SH-SY5Y (cell line): ENCODE data around the gene SPACDR.

Experiments
- GATA2 ChIP-seq: IDR thresholded peaks from 2 replicates; pipeline ENCODE4 v1.6.1; 2011; ENCODE audit warnings: mild to moderate bottlenecking, low read depth, low read length
- GATA3 ChIP-seq: IDR thresholded peaks from 2 replicates; pipeline ENCODE4 v1.6.1; 2011; ENCODE audit warnings: low read depth, mild to moderate bottlenecking, low read length, moderate library complexity

The SPACDR gene

DNA sequence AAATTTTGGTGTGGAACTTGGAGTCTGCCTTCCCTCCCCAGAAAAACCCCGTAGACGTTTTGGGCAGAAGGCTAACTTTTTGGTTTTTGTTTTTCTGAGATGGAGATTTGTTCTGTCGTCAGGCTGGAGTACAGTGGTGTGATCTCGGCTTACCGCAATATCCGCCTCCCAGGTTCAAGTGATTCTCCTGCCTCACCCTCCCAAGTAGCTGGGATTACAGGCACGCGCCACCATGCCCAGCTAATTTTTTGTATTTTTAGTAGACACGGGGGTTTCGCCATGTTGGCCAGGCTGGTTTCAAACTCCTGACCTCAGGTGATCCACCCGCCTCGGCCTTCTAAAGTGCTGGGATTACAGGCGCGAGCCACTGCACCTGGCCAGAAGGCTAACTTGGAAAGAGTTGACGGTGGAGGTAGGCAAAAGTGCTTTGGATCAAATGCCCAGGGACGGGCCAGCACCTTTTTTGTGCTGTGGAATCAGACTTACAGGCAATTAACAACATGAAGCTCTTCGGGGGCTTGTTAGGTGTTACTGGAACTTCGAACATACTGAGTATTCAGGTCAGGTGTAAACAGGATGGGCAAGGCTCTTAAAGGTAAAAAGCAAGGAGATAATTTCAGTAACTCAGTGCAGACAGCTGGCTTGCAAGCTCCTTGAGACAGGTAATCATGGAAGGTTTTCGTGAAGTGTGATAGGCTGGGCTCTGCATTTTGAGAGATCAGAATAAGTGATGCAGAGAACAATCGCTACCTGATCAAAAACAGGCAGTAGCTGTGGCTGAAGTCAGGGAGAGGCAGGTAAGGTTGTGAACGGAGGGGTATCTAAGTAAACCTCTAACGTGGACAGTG, 29.5 kb downstream of the SPACDR start:
- TF ChIP-seq GATA3, result no peak
- no peak for TF ChIP-seq GATA2

DNA sequence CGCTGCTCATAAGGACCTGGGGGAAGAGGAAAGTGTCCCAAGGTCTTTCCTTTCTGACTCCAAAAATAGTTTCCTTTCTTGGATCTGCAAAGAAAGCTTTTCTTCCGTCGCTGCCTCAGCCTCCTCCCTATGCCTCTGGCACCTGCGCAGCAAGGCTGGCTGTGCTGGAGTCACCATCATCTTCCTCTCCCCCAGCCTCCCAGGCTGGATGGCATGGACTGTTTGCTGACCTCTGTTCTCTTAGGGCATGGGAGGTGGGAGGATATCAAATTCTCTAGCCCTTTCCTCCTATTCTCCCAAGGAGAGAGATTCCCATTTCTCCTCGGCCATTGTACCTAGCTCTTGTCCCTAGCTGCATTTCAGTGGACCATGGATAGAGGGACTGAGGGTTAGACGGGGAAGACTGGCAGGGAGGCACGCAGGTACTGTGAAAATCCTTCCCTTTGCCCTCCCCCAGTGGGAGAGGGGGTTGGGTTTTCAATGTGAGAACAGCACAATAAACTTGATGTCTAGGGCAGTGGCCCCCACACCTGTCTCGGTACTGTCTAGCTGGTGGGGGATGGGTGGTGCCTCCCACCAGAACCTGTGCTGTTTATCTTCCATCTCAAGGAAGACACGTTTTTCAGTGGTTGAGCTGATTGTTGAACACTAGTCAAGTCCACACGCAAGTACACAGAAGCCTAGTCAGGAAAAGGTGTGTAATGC, 30.3 kb downstream of the SPACDR start:
- TF ChIP-seq GATA2 (no peak), GATA3 (no peak)

DNA sequence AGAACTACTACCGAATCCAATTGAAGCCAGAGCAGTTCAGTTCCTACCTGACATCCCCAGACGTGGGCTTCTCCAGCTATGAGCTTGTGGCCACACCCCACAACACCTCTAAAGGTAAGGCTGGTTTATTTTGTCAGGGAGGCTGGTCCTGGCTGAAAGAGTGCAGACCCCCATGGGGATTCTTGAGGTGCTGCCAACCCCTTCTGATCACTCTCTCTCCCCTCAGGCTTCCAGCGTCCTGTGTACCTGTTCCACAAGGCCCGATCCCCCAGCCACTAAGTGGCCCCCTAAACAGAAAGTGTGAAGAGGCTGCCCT, 30.8 kb downstream of the SPACDR start:
- TF ChIP-seq GATA2, result no peak
- no peak for TF ChIP-seq GATA3

DNA sequence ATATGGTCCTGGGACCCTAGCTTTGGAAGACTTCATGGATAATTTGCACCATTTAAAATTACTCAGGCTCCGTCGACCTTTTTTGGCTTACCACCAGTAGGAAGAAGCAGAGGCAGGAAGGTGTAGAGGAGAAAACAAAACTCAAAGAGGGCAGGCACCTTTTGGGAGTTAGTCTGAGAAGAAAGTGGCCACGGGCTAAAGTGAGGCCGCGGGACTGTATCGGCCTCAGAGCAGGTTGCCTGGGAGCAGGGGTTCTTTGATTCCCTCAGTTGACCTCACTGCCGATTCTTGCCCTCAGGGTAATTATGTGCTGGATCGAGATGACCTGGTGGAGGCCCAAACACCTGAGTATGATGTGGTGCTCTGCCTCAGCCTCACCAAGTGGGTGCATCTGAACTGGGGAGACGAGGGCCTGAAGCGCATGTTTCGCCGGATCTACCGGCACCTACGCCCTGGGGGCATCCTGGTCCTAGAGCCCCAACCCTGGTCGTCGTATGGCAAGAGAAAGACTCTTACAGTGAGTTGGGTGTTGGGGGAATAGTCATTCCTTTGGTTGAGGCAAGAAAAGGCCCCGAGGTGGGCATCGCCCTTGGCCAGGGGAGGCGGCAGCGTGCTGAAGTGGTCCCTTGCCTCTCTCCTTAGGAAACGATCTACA, 31.3 kb downstream of the SPACDR start:
- TF ChIP-seq GATA3, result no peak
- no peak for TF ChIP-seq GATA2

DNA sequence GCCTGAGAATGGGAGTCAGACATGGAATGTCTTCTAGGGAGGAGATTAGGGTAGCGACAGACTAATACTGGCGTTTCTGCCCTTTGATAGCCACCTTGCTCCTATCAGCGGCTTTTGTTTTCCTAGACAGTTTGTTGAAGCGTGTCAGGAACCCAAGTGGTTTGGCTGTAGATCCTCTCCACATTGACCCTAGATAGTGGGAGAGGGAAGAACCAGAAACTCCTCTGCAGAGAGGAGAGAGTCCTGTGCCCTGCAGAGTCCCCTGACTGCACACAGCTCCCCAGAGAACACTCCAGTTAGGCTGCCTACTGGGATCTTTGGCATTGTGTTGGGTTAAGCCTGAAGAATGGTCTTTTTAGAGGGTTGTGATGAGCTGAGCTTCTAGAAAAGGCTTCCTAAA, 32.0 kb downstream of the SPACDR start:
- TF ChIP-seq GATA3 (no peak), GATA2 (no peak)

DNA sequence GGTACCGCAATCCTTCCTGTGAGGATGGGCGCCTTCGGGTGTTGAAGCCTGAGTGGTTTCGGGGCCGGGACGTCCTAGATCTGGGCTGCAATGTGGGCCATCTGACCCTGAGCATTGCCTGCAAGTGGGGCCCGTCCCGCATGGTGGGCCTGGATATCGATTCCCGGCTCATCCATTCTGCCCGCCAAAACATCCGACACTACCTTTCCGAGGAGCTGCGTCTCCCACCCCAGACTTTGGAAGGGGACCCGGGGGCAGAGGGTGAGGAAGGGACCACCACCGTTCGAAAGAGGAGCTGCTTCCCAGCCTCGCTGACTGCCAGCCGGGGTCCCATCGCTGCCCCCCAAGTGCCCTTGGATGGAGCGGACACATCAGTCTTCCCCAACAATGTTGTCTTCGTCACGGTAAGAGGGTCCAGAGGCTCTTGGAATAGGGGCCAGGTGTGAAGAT, 32.7 kb downstream of the SPACDR start:
- TF ChIP-seq GATA2 (no peak), GATA3 (no peak)

DNA sequence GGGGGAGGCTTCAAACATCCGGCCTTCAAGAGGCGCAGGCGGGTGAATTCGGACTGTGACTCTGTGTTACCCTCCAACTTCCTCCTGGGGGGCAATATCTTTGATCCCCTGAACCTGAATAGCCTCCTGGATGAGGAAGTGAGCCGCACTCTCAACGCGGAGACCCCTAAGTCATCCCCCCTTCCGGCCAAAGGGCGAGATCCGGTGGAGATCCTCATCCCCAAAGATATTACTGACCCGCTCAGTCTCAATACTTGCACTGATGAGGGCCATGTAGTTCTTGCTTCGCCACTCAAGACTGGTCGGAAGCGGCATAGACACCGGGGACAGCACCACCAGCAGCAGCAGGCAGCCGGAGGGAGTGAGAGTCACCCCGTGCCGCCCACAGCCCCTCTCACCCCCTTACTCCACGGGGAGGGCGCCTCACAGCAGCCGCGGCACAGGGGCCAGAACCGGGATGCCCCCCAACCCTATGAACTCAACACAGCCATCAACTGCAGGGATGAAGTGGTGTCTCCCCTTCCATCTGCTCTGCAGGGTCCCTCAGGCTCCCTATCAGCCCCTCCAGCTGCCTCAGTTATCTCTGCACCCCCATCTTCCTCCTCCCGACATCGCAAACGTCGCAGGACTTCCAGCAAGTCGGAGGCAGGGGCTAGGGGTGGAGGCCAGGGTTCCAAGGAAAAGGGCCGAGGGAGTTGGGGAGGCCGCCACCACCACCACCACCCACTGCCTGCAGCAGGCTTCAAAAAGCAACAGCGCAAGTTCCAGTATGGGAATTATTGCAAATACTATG, 33.4 kb downstream of the SPACDR start:
- TF ChIP-seq GATA2 (no peak), GATA3 (no peak)

DNA sequence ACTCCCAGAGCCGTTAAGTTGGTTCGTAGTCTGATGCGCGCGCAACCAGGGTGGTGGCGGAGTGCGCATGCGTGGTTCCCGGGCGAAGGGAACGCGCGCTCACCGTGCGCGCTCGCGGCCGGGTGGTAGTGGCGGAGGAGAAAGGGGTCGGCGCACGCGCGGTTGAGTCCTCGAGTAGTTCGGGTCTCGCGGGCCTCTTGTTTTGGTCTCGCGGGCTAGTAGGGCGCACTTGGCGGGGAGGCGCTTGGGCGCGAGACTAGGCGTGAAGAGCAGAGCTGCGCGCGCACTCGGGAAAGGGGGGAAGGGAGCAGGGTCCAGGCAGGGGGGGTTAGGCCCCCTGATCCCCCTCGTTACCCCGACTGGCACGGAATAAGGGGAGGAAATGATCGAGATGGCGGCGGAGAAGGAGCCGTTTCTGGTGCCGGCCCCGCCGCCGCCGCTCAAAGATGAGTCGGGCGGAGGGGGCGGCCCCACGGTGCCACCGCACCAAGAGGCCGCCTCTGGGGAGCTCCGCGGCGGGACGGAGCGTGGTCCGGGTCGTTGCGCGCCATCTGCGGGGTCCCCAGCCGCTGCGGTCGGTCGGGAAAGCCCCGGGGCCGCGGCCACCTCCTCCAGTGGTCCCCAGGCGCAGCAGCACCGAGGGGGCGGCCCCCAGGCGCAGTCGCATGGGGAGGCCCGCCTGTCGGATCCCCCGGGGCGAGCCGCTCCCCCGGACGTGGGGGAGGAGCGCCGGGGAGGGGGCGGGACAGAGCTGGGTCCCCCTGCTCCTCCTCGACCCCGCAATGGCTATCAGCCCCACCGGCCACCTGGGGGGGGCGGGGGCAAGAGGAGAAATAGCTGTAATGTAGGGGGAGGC, 34.2 kb downstream of the SPACDR start, which contains the start of gene MEPCE:
TSS of gene MEPCE (plus strand) at position 195 of the 856 bp plus-strand sequence. CDS start at position 383, 188 bp downstream.
- TF ChIP-seq GATA3, result no peak
- TF ChIP-seq GATA2, result peak; percentile 10; the same call in 1 of the 2 replicates

DNA sequence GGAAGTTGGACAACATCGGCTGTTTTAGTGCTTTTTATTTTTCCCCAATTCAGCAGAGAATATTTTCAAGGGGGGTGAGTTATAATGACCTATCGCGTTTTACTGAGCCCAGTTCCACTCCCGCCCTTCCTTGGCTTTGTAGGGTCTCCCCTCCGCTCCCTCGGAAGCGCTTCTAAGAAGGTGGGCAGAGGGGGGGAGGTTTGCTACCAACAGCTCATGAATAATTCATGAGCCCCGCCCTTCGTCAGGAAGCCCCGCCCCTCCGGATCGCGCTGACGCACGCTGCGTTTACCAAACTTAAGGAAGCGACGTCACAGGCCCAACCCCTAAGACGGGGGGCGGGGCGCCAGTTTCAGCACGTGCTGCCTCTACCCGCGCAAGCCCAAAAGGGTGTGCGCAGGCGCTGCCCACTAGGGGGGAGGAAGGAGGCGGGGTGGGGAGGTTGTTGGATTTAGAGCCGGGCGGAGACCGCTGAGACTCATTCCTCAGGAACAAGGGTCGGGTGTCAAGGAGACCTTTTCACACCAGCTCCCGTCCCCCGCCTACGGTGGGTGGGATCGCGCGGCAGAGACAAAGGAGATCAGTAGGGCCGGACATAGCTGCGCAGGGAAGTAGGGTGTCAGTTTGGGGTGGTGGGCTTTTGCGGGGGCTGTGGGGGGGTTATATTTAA, 35.0 kb downstream of the SPACDR start:
- no peak for TF ChIP-seq GATA2
- no peak for TF ChIP-seq GATA3

DNA sequence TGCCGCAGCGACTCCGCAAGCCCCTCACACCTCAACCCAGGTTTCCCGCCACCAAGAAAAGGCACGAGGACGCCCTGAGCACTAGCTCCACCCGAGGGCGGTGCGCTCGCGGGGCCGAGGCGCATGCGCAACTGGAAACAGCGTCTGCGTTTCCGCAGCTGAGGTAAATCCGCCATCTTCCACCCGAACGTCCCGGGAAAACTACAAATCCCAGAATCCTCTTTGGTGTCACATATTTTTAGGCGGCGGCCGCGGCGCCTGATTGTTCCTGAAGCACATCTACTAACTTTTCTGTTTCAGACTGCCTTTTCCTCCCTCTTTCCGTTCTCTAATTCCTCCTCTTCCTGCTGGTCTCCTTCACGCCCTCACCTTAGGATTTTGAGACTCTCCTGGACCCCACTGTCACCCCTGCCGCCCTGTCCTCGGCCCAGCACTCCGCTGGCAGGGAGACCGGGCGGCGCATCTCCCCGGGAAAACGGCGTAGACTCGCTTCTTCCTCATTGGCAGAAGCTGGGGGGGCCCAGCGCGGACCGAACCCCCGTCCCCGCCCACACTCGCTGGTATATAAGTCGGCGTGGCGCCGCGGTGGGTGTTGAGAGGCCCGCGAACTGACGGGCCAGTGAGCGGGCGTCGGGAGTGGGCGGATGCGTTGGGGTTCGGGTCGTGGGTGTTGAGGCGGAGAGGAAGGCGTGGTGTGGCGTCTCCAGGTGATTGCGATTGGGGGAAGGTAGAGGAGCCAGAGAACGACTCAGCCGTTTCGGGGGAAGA, 35.7 kb downstream of the SPACDR start, which contains the start of gene ZCWPW1:
TSS of gene ZCWPW1 (minus strand) at position 505 of the 768 bp plus-strand sequence. CDS start 8,054 bp downstream, outside the sequence.
- TF ChIP-seq GATA3 (no peak), GATA2 (no peak)

DNA sequence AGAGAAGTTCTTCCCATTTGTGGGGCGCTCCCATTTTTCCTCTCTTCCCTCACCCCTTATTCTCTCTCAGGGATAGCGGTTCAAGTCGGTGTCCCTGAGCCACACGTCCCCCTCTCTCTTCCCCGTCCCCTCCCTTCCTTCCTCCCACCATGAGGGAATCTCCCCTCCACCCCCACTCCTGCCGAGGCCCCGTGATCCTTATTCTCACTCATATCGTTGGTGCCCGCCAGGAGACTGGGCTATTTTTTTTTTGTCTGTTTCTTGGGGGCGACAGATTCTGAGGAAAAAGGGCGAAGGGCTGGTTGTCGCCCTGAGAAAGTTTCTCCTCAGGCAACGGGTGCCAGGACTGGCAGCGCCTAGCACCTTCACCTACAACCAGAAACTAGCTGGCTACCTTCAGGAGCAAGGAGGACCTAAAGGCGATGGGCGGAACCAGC, 36.3 kb downstream of the SPACDR start:
- TF ChIP-seq GATA2, result no peak
- TF ChIP-seq GATA3, result no peak
